Fibroblast of villous mesenchyme (primary cell): ENCODE results near the gene TOMM6. TPM values are rescaled to one million over a fixed set of nuclear protein-coding genes. Genes with fewer than 3 reads are reported as not detected.

Experiments
- DNase-seq: peaks from one replicate; pipeline ENCODE4 v3.0.0-alpha.2; 2010; ENCODE audit warnings: low read depth
- H3K4me3 ChIP-seq: 2 replicates; pipeline ENCODE4 v1.5.1; 2011; ENCODE audit warnings: low read depth, mild to moderate bottlenecking, low read length
- total RNA-seq: library from RNA; depleted of rRNA; stranded (reverse); fragments of >200 nt; gene quantifications from 2 replicates; pipeline ENCODE4 v1.2.3, GENCODE V29; 2012
- TF ChIP-seq, protein P1 (sequence below): IDR thresholded peaks from 2 replicates; pipeline ENCODE4 v1.5.1; 2012; ENCODE audit warnings: low read depth, mild to moderate bottlenecking, low read length; ENCODE audit not compliant: insufficient read depth

Gene TOMM6
- total RNA-seq, 1 donor = 70.0 TPM

DNA sequence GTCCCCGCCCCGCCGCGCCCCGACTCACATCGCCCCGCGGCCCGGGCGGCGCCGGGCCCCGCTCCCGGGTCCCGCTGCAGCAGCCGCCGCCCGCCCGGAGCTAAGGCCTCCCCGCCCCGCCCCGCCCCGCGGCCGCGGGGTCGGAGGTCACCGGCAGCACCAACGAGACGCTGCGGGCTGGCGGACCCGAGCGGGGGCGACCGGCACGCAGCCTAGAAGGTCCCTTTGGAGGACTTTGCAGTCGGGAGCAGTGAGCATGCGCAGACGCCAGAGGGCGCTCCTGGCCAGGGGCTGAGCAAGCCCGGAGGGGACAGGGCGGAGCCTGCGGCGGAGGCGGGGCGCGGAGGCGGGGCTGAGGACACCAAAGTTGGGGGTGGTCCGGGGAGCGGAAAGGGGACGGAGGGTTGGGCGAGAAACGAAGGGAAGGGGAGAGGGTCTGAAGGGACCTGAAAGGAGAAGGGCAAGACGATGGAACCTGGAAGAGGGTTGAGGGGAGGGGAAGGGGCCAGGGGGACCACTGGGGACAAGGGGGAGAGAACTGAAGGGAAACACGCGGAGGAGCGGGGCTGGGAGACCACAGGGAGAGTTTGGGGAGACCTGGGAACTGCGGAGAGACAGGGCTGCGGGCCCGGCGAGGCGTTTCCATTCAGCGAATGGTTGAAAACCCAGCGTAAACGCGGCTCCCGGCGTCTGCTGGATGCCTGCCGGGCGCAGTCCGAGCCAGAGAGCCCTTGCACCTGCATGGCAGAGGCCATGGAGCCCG lies 7.5 kb upstream of the TOMM6 start, which contains the start of gene FRS3:
Gene FRS3, minus strand, starts transcription at position 113 of the 763 bp plus-strand sequence. CDS start 2,913 bp downstream, outside the sequence.
- peak within 1 kb of the TSS; percentile 78 for H3K4me3 ChIP-seq
- peak; percentile 95 for DNase-seq
- TF ChIP-seq, protein P1, sequence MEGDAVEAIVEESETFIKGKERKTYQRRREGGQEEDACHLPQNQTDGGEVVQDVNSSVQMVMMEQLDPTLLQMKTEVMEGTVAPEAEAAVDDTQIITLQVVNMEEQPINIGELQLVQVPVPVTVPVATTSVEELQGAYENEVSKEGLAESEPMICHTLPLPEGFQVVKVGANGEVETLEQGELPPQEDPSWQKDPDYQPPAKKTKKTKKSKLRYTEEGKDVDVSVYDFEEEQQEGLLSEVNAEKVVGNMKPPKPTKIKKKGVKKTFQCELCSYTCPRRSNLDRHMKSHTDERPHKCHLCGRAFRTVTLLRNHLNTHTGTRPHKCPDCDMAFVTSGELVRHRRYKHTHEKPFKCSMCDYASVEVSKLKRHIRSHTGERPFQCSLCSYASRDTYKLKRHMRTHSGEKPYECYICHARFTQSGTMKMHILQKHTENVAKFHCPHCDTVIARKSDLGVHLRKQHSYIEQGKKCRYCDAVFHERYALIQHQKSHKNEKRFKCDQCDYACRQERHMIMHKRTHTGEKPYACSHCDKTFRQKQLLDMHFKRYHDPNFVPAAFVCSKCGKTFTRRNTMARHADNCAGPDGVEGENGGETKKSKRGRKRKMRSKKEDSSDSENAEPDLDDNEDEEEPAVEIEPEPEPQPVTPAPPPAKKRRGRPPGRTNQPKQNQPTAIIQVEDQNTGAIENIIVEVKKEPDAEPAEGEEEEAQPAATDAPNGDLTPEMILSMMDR = peak; percentile 92

DNA sequence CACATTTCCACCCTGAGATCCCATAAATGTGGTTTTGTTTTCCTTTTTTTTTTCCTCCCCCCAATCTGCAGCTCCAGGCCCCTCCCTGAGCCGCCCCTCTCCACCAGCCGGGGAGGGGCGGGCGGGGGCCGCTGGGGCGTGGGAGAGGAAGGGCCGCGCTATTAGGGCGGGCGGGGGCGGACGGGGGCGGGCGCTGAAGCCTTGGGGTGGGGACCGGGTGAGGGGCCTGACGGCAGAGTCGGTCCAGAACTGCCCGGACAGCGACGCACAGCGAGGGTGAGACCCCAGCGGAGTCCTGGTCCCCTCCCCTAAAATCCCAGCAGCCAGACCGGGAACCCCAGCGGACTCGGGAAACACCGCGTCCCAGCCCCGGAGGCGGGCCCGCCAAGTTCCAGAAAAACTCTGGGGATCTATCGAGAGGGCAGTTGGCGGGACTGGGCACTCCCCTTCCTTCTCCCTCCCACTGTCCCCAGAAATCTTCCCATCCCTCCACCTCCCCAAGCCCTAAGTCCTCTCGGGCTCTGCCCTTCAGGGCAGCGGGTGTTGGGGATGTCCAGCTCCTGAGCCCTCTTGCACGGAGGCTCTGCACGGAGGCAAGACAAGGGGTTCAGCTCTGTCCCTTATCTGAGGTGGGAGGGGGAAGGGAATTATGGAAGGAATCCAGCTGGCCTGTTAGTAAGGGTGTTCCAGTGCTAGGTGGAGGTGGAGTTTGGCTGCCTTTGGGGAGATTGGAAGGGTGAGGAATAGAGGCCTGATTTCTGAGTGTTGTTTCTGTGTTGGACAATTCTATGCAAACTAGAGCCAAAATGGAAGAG lies 6.7 kb upstream of the TOMM6 start, which contains the start of gene PRICKLE4:
Gene PRICKLE4, plus strand, starts transcription at position 232 of the 815 bp plus-strand sequence. CDS start 2,692 bp downstream, outside the sequence.
- H3K4me3 ChIP-seq = peak within 1 kb of the TSS; percentile 78
- peak; percentile 16 for DNase-seq
- TF ChIP-seq, protein P1 = no peak

DNA sequence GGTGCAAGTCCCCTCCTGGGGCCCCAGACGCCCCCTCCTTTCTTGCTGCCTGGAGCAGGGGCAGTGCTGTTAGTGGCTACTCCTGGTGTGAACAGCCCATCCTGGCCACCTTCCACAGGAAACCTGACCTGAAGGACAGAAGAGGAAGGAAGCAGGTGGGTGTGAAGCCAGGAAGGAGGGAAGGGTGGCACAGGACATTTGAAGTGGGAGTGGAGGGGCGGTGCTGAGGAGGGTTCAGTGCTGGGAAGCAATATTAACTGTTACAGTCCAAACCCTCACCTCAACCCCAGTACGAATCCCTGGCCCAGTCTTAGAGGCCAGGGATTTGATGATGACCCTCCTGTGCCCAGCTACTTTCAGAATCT lies 6.1 kb upstream of the TOMM6 start:
- TF ChIP-seq, protein P1 = no peak
- H3K4me3 ChIP-seq = peak overlapping the region; percentile 78
- no peak for DNase-seq

DNA sequence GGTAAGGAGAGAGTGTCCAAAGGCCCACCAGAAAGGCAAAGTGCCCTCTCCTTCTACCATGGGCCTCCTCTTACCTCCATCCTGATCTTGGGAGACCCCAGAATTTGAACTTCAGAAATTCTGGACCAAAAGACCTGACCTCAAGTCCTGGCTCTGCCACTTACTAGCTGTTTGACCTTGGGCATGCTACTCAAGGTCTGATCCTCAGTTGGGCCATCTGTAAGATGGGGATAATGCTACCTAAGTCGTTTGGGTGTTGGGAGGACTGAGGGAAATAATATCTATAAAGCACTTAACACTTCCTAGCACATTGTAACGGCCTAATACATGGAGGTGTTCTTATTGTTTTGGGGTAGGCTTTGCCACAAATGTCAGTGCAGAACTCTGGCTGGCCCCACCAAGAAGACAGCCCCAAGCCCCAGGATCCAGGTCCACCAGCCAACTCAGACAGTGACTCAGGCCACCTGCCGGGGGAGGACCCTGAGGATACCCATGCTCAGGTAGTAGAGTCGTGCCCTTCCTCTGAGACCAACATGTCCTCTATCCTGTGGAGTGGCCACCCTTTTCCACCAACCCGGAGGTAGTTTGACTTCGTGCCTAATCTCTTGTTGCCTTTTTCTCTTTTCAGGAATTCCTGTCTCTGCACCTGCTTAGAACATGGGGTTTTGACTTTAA lies 4.3 kb upstream of the TOMM6 start:
- TF ChIP-seq, protein P1 = no peak
- no peak overlapping the region for H3K4me3 ChIP-seq
- no peak for DNase-seq

DNA sequence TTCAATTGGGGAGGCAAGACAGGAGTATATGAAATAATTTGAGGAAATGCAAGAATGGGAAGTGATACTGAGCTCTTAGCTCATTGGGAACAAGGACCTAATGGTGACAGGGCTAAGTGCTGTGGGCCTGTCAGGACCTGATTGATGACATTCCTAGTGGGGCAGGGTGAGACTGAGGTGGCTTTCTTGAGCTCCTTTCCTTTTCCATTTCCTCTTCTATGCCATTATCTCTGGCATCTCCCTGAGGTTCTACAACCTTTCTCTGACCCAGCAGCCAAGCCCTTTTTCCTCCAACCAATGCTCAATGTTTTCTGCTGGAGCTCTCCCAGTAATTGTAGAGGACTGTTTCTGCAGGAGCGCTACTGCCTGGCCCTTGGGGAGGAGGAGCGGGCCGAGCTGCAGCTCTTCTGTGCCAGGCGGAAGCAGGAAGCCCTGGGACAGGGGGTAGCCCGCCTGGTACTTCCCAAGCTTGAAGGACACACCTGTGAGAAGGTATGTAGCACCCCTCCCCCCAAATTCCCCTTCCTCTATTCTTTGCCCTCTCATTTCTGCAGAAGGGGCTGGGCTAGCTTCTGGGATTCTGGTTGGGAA lies 2.8 kb upstream of the TOMM6 start:
- no peak overlapping the region for H3K4me3 ChIP-seq
- TF ChIP-seq, protein P1 = no peak
- DNase-seq = no peak

DNA sequence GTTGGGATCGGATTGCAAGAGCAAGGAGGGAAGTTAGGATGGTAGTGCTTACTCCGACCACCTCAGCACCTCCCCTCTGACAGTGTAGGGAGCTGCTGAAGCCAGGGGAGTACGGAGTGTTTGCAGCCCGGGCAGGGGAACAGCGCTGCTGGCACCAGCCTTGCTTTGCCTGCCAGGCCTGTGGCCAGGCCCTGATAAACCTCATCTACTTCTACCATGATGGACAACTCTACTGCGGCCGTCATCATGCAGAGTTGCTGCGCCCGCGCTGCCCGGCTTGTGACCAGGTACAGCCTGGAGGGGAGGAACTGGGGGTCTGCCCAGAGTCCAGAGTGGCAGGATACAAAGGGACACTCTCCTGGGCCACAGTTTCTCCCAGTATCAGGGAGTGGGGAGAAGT lies 2.2 kb upstream of the TOMM6 start:
- TF ChIP-seq, protein P1 = no peak

More for the DNA sequence above, 2.2 kb upstream of the TOMM6 start:
- DNase-seq = no peak
- H3K4me3 ChIP-seq = no peak overlapping the region
